ENCODE data around the gene ULBP1. TPM values are rescaled to one million over a fixed set of nuclear protein-coding genes. Genes with fewer than 3 reads are reported as not detected.
"Not testable (repeated sequence)": the region's sequence is repeated elsewhere in the genome, so short reads cannot be mapped to it uniquely, and the experiment has no call there.

The ULBP1 gene
- total and polyA plus RNA-seq, 4 experiments from 2014 or later, result not detected

DNA sequence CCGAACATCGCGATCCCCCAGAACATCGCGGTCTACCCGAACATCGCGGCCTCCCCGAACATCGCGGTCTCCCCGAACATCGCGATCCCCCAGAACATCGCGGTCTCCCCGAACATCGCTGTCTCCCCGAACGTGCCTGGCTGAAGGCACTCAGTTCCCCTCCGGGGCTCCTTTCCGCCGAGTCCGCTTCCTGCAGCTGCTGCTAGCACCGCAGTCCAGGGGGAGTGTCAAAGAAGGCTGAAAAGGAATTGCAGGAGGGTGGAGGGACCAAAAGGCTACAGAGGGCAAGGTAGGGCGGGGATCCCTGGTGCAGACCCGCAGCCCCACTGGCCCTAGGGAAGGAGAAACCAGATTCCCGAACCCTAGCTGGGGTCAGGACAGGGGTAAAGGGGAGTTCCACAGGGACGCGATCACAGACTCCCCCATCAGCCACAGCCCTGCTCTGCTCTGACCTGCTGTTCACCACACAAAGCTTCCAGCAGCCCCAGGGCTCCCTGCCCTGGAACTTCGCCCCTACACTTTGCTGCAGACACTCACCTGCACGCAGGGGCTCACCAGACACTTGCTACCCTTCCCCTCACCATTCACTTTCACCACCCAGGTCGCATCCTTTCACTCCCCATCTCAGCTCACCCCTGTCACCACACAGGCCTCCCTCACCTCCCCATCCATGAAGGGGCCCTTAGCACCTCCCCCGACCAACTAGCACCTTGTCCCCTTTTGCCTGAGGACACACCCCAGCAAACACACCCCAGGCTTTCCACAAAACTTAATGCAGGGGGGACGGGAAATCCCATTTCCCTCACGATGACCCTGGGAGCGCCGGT lies 1.7 kb downstream of the ULBP1 start:
- CTCF ChIA-PET (ENCODE audit: partially characterized antibody), result no interaction called here
- Histone ChIP-seq H3K4me3 (ENCODE audit: low read length in 2 of 2) (peak overlapping the region in 1 of 2 donors; percentile 65), H3K27me3 (ENCODE audit: insufficient read depth, low read length) (peaks cover 37% of the 10 kb centered on the region), H3K36me3 (ENCODE audit: insufficient read depth, low read length) (no peaks in the 10 kb centered on the region), H3K27ac (ENCODE audit: low read depth, low read length) (no peak overlapping the region), H3K9me3 (ENCODE audit: control insufficient read depth in 1 of 2, low read length in 2 of 2) (no peaks in the 10 kb centered on the region), H3K4me1 (ENCODE audit: insufficient read depth, low read length) (peaks cover 30% of the 10 kb centered on the region)
- peaks cover 0 to 3% (median 0%) of the 10 kb centered on the region in 8 donors for H3K9me3 Mint-ChIP-seq
- peaks cover 3 to 4% of the 10 kb centered on the region in 2 donors for H3K36me3 Mint-ChIP-seq
- H3K27ac Mint-ChIP-seq, result peak overlapping the region; percentile 71 to 96 (median 88)
- peak overlapping the region; percentile 88 to 98 (median 93) for H3K4me3 Mint-ChIP-seq
- H3K4me1 Mint-ChIP-seq, result peaks cover 14 to 36% (median 23%) of the 10 kb centered on the region in 4 donors
- H3K27me3 Mint-ChIP-seq, result peaks cover 41 to 87% of the 10 kb centered on the region in 2 donors
- DNase-seq, result peak; percentile 26 to 52 (median 38)
- intact Hi-C loops (cut with micrococcal nuclease), result loop anchor here (2.0 kb wide), 1 partner anchor 25 kb away; no protein-coding TSS in a partner anchor
- POLR2A ChIA-PET (ENCODE audit: partially characterized antibody), result interaction anchor here (0.6 kb wide), 1 partner anchor 58 kb away, joined by 5 read pairs; no protein-coding TSS in a partner anchor

DNA sequence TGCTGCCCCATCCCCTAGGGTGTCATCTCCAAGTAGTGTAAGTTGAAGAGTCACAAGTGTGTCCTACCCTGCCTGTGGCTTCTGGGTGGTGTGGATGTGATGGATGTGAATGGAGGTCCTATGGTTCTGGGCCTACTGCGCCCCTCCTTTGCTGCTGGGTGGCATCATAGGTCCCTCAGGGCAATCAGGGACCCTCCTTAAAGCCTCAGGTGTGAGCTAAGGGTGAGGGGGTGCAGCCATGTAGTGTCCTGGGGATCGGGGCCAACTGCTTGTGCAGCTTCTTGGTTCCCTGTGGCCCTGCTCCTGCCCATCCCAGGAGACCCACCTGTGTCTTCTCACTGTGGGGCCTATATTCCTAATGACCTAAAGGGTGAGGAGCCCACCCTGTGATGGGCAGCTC lies 2.6 kb downstream of the ULBP1 start:
- POLR2A ChIA-PET (ENCODE audit: partially characterized antibody); intact Hi-C loops (cut with micrococcal nuclease); CTCF ChIA-PET (ENCODE audit: partially characterized antibody); H3K9me3 Mint-ChIP-seq; H3K36me3 ChIP-seq (ENCODE audit: insufficient read depth, low read length); H3K27ac ChIP-seq (ENCODE audit: low read depth, low read length); H3K36me3 Mint-ChIP-seq; H3K4me3 ChIP-seq (ENCODE audit: low read length in 2 of 2); H3K9me3 ChIP-seq (ENCODE audit: control insufficient read depth in 1 of 2, low read length in 2 of 2): not testable (repeated sequence)
- Mint-ChIP-seq H3K4me3 (peak overlapping the region in 4 of 8 donors; percentile 14 to 98 (median 68)), H3K27me3 (peaks cover 41 to 86% of the 10 kb centered on the region in 2 donors), H3K4me1 (peaks cover 14 to 36% (median 23%) of the 10 kb centered on the region in 4 donors), H3K27ac (peak overlapping the region in 1 of 7 donors; percentile 90)
- Histone ChIP-seq H3K27me3 (ENCODE audit: insufficient read depth, low read length) (peaks cover 37% of the 10 kb centered on the region), H3K4me1 (ENCODE audit: insufficient read depth, low read length) (peaks cover 30% of the 10 kb centered on the region)
- DNase-seq, result peak in 1 of 5 donors; percentile 14

DNA sequence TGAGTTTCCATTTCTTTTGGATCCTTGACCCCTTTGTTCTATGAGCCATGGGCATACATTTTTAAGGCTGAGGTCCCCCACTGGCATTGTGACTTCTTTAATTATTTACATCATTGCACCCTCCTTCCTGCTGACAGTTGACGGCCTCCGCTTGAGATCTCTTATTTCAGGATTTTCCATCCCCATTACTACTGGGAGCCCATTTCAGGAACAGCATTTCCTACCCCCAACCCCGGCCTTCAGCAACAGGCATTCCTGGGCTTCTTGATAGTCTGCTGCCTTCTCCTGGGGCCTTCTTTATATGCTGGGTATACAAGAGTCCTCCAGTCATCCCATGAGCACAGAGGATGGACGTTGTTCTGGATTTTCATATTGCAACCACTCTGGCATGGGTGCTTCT lies 3.8 kb downstream of the ULBP1 start:
- Histone ChIP-seq H3K9me3 (ENCODE audit: control insufficient read depth in 1 of 2, low read length in 2 of 2) (no peaks in the 10 kb centered on the region), H3K27me3 (ENCODE audit: insufficient read depth, low read length) (peaks cover 30% of the 10 kb centered on the region), H3K27ac (ENCODE audit: low read depth, low read length) (no peak overlapping the region), H3K4me1 (ENCODE audit: insufficient read depth, low read length) (peaks cover 29% of the 10 kb centered on the region), H3K4me3 (ENCODE audit: low read length in 2 of 2) (no peak overlapping the region), H3K36me3 (ENCODE audit: insufficient read depth, low read length) (no peaks in the 10 kb centered on the region)
- Mint-ChIP-seq H3K4me1 (peaks cover 14 to 36% (median 23%) of the 10 kb centered on the region in 4 donors), H3K9me3 (peaks cover 0 to 3% (median 0%) of the 10 kb centered on the region in 8 donors), H3K4me3 (peak overlapping the region in 1 of 8 donors; percentile 30), H3K36me3 (peaks cover 3 to 4% of the 10 kb centered on the region in 2 donors), H3K27ac (peak overlapping the region in 1 of 7 donors; percentile 12), H3K27me3 (peaks cover 38 to 79% of the 10 kb centered on the region in 2 donors)
- DNase-seq, result peak in 1 of 5 donors; percentile 16
- ChIA-PET CTCF (ENCODE audit: partially characterized antibody) (no interaction called here), POLR2A (ENCODE audit: partially characterized antibody) (no interaction called here)
- intact Hi-C loops (cut with micrococcal nuclease), result no loop called here

DNA sequence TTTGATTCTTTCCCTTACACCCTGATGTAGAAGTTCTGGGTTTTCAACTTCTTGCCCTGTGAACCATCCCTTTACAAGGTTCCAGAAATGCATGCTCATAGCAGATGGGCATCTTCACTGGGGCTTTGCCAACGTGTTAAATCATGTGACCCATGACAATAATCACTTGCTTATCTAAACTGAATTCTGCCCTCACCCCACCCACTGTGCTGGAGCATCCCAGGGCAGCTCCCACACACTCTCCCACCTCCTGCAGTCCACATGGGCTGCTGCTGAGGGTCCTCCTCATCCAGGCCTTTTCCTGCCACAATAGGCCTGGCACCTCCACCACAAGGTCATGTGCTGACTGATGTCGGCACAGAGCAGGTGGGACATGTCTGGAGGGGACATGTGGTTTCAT lies 4.3 kb downstream of the ULBP1 start:
- H3K9me3 ChIP-seq (ENCODE audit: control insufficient read depth in 1 of 2, low read length in 2 of 2); DNase-seq; H3K9me3 Mint-ChIP-seq; H3K4me3 ChIP-seq (ENCODE audit: low read length in 2 of 2); H3K27ac ChIP-seq (ENCODE audit: low read depth, low read length); H3K36me3 Mint-ChIP-seq; intact Hi-C loops (cut with micrococcal nuclease); CTCF ChIA-PET (ENCODE audit: partially characterized antibody); H3K36me3 ChIP-seq (ENCODE audit: insufficient read depth, low read length); H3K4me3 Mint-ChIP-seq; POLR2A ChIA-PET (ENCODE audit: partially characterized antibody): not testable (repeated sequence)
- Histone ChIP-seq H3K4me1 (ENCODE audit: insufficient read depth, low read length) (peaks cover 25% of the 10 kb centered on the region), H3K27me3 (ENCODE audit: insufficient read depth, low read length) (peaks cover 26% of the 10 kb centered on the region)
- peak overlapping the region in 1 of 7 donors; percentile 12 for H3K27ac Mint-ChIP-seq
- peaks cover 40 to 79% of the 10 kb centered on the region in 2 donors for H3K27me3 Mint-ChIP-seq
- H3K4me1 Mint-ChIP-seq, result peaks cover 14 to 33% (median 22%) of the 10 kb centered on the region in 4 donors

DNA sequence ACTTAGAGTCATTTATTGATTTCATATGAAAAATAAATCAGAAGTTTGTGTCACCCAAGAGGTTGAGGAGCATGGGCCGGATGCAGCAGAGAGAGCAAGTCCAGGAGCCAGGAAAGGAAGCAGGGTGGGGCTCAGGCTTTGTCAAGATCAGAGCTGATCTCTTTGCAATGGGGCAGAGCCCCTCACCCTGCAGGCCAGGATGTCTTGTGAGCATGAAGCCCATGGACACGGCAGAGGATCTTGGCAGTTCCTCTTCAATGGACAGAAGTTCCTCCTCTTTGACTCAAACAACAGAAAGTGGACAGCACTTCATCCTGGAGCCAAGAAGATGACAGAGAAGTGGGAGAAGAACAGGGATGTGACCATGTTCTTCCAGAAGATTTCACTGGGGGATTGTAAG lies 5.2 kb downstream of the ULBP1 start:
- H3K9me3 ChIP-seq (ENCODE audit: control insufficient read depth in 1 of 2, low read length in 2 of 2); H3K36me3 Mint-ChIP-seq; H3K9me3 Mint-ChIP-seq; H3K36me3 ChIP-seq (ENCODE audit: insufficient read depth, low read length); intact Hi-C loops (cut with micrococcal nuclease); POLR2A ChIA-PET (ENCODE audit: partially characterized antibody); DNase-seq; H3K4me3 ChIP-seq (ENCODE audit: low read length in 2 of 2); H3K27ac ChIP-seq (ENCODE audit: low read depth, low read length); H3K4me3 Mint-ChIP-seq; CTCF ChIA-PET (ENCODE audit: partially characterized antibody): not testable (repeated sequence)
- Histone ChIP-seq H3K27me3 (ENCODE audit: insufficient read depth, low read length) (peaks cover 24% of the 10 kb centered on the region), H3K4me1 (ENCODE audit: insufficient read depth, low read length) (peaks cover 17% of the 10 kb centered on the region)
- Mint-ChIP-seq H3K4me1 (peaks cover 11 to 24% (median 15%) of the 10 kb centered on the region in 4 donors), H3K27ac (peak overlapping the region in 1 of 7 donors; percentile 13), H3K27me3 (peaks cover 41 to 72% of the 10 kb centered on the region in 2 donors)

DNA sequence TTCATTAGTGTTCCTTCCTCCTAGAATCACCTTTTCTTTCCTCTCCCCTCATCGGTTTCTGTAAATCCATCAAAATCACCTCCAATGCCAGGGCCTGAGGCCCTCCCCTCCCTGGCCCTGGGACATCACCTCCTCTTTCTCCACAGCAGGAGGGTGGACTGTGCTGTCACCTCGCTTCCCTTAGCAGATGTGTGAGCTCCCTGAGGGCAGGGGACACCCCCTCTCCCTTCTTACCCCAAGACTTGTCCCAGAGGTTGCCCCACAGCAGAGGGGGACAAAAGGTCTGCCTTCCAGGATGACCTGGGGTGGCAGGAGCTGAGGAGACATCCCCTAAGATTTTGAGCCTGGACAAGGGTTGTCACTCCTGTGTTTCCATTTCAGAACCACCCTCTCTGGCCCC lies 5.9 kb downstream of the ULBP1 start:
- H3K36me3 Mint-ChIP-seq, result peaks cover 2 to 4% of the 10 kb centered on the region in 2 donors
- no peak overlapping the region for H3K4me3 ChIP-seq (ENCODE audit: low read length in 2 of 2)

DNA sequence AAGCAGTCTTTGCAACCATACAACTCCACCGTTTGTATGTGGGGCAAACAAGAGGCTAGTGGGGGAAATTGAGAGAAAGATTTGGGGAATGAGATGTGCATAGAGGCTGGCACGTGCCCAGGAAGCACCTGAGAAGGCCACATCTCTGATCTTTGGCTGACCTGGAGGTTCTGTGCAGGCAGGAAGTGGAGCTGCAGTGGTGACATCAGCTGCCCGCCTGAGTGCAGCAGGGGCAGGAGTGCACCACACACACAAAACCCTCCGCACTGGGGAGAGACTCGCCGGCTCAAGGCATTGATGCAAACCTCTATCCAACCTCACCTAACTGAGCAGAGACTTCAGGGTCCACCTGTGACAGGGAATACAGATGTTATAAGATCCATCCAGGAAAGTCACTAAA lies 10.7 kb downstream of the ULBP1 start:
- H3K4me1 Mint-ChIP-seq; H3K36me3 ChIP-seq (ENCODE audit: insufficient read depth, low read length); CTCF ChIA-PET (ENCODE audit: partially characterized antibody); H3K36me3 Mint-ChIP-seq; POLR2A ChIA-PET (ENCODE audit: partially characterized antibody); H3K9me3 Mint-ChIP-seq; DNase-seq; H3K9me3 ChIP-seq (ENCODE audit: control insufficient read depth in 1 of 2, low read length in 2 of 2); H3K27ac ChIP-seq (ENCODE audit: low read depth, low read length); H3K4me1 ChIP-seq (ENCODE audit: insufficient read depth, low read length); H3K27ac Mint-ChIP-seq; H3K27me3 ChIP-seq (ENCODE audit: insufficient read depth, low read length); intact Hi-C loops (cut with micrococcal nuclease); H3K4me3 Mint-ChIP-seq; H3K4me3 ChIP-seq (ENCODE audit: low read length in 2 of 2): not testable (repeated sequence)
- peaks cover 38 to 59% of the 10 kb centered on the region in 2 donors for H3K27me3 Mint-ChIP-seq

More for the DNA sequence above, 5.9 kb downstream of the ULBP1 start:
- Mint-ChIP-seq H3K4me1 (peaks cover 4 to 17% (median 8%) of the 10 kb centered on the region in 4 donors), H3K4me3 (no peak overlapping the region), H3K27me3 (peaks cover 40 to 73% of the 10 kb centered on the region in 2 donors), H3K9me3 (peaks cover 0 to 2% (median 0%) of the 10 kb centered on the region in 8 donors), H3K27ac (no peak overlapping the region)
- POLR2A ChIA-PET (ENCODE audit: partially characterized antibody), result no interaction called here
- Histone ChIP-seq H3K4me1 (ENCODE audit: insufficient read depth, low read length) (peaks cover 9% of the 10 kb centered on the region), H3K27ac (ENCODE audit: low read depth, low read length) (no peak overlapping the region), H3K9me3 (ENCODE audit: control insufficient read depth in 1 of 2, low read length in 2 of 2) (no peaks in the 10 kb centered on the region), H3K36me3 (ENCODE audit: insufficient read depth, low read length) (no peaks in the 10 kb centered on the region), H3K27me3 (ENCODE audit: insufficient read depth, low read length) (peaks cover 21% of the 10 kb centered on the region)
- no peak for DNase-seq
- intact Hi-C loops (cut with micrococcal nuclease), result no loop called here
- CTCF ChIA-PET (ENCODE audit: partially characterized antibody), result no interaction called here

All from CD4-positive, alpha-beta memory T cell (primary cell).